Activated T-helper 1 cell treated with anti-CD3 and anti-CD28 coated beads, Interleukin-12 subunit alpha, Interleukin-12 subunit beta, Interleukin-2, Interleukin-4 antibody, amounts not matched to agents 30 ng/mL and 10 ng/mL and 1 ng/mL, durations not matched to agents 14 hours and 24 hours and 36 hours (primary cell): ENCODE results near the gene ALCAM. TPM values are rescaled to one million over a fixed set of nuclear protein-coding genes. Genes with fewer than 3 reads are reported as not detected.

Experiments
- DNase-seq: peaks from one replicate; pipeline ENCODE4 v3.0.0; 2021; ENCODE audit warnings: low spot score
- H3K27ac Mint-ChIP-seq: one replicate; pipeline ENCODE4 v1.8.0; 2021; ENCODE audit warnings: mild to moderate bottlenecking, mixed read lengths
- H3K27me3 Mint-ChIP-seq: one replicate; pipeline ENCODE4 v1.8.0; 2022; ENCODE audit warnings: mild to moderate bottlenecking, moderate library complexity, mixed read lengths; ENCODE audit not compliant: insufficient read depth
- H3K36me3 Mint-ChIP-seq: one replicate; pipeline ENCODE4 v1.8.0; 2021; ENCODE audit warnings: low read depth, mixed read lengths
- H3K4me1 Mint-ChIP-seq: one replicate; pipeline ENCODE4 v1.8.0; 2021; ENCODE audit warnings: low read depth, mixed read lengths
- H3K4me3 Mint-ChIP-seq: one replicate; pipeline ENCODE4 v1.8.0; 2021; ENCODE audit warnings: mild to moderate bottlenecking, moderate library complexity, mixed read lengths
- H3K9me3 Mint-ChIP-seq: one replicate; pipeline ENCODE4 v1.8.0; 2021; ENCODE audit warnings: mixed read lengths
- intact Hi-C: fragments of 100-400 bp; cut with micrococcal nuclease; formaldehyde crosslinking; loops from one replicate; pipeline ENCODE4 v1.15.1; 2024
- total RNA-seq: library from RNA; stranded (reverse); gene quantifications from 2 replicates; pipeline ENCODE4 v1.2.3, GENCODE V29; 2022

ALCAM gene
- total RNA-seq, 1 donor from 2014 or later: 24.9 TPM

GRCh38 chr3:105463620-105464019 lies 96.9 kb downstream of the ALCAM start:
- H3K27ac Mint-ChIP-seq: no peak overlapping the region
- no peaks in the 10 kb centered on the region for H3K27me3 Mint-ChIP-seq
- no peaks in the 10 kb centered on the region for H3K36me3 Mint-ChIP-seq
- intact Hi-C loops: no loop called here
- DNase-seq: no peak
- H3K9me3 Mint-ChIP-seq: no peaks in the 10 kb centered on the region
- no peaks in the 10 kb centered on the region for H3K4me1 Mint-ChIP-seq
- no peak overlapping the region for H3K4me3 Mint-ChIP-seq

- DNase-seq: no peak
These were observed 98.6 kb downstream of the ALCAM start for GRCh38 chr3:105465251-105465853.

GRCh38 chr3:105466072-105466471 lies 99.4 kb downstream of the ALCAM start:
- intact Hi-C loops: no loop called here
- Mint-ChIP-seq H3K4me1 (no peaks in the 10 kb centered on the region), H3K4me3 (no peak overlapping the region), H3K36me3 (no peaks in the 10 kb centered on the region), H3K27ac (no peak overlapping the region), H3K9me3 (no peaks in the 10 kb centered on the region), H3K27me3 (no peaks in the 10 kb centered on the region)
- DNase-seq: no peak

More at GRCh38 chr3:105465251-105465853, 98.6 kb downstream of the ALCAM start:
- Mint-ChIP-seq H3K9me3 (no peaks in the 10 kb centered on the region), H3K27me3 (no peaks in the 10 kb centered on the region), H3K27ac (no peak overlapping the region), H3K4me1 (no peaks in the 10 kb centered on the region), H3K4me3 (no peak overlapping the region), H3K36me3 (no peaks in the 10 kb centered on the region)
- intact Hi-C loops: no loop called here

- Mint-ChIP-seq H3K27me3 (no peaks in the 10 kb centered on the region), H3K4me1 (no peaks in the 10 kb centered on the region), H3K4me3 (no peak overlapping the region), H3K9me3 (no peaks in the 10 kb centered on the region), H3K27ac (no peak overlapping the region), H3K36me3 (no peaks in the 10 kb centered on the region)
- no peak for DNase-seq
- intact Hi-C loops: no loop called here
These were observed 100.0 kb downstream of the ALCAM start for GRCh38 chr3:105466495-105467404.

GRCh38 chr3:105470851-105471250 lies 104.1 kb downstream of the ALCAM start:
- H3K4me1 Mint-ChIP-seq: no peaks in the 10 kb centered on the region
- no peaks in the 10 kb centered on the region for H3K36me3 Mint-ChIP-seq
- no peaks in the 10 kb centered on the region for H3K27me3 Mint-ChIP-seq
- H3K9me3 Mint-ChIP-seq: no peaks in the 10 kb centered on the region
- H3K27ac Mint-ChIP-seq: no peak overlapping the region
- H3K4me3 Mint-ChIP-seq: no peak overlapping the region
- intact Hi-C loops: no loop called here
- no peak for DNase-seq

GRCh38 chr3:105473521-105474223 lies 107.0 kb downstream of the ALCAM start:
- peaks cover 7% of the 10 kb centered on the region for H3K9me3 Mint-ChIP-seq
- H3K27ac Mint-ChIP-seq: no peak overlapping the region
- H3K4me1 Mint-ChIP-seq: no peaks in the 10 kb centered on the region
- no peak for DNase-seq
- no peaks in the 10 kb centered on the region for H3K27me3 Mint-ChIP-seq
- H3K4me3 Mint-ChIP-seq: no peak overlapping the region
- peaks cover 3% of the 10 kb centered on the region for H3K36me3 Mint-ChIP-seq
- intact Hi-C loops: no loop called here

GRCh38 chr3:105480768-105481167 lies 114.1 kb downstream of the ALCAM start:
- intact Hi-C loops: no loop called here
- Mint-ChIP-seq H3K4me1 (no peaks in the 10 kb centered on the region), H3K9me3 (peaks cover 7% of the 10 kb centered on the region)

GRCh38 chr3:105483476-105483875 lies 116.8 kb downstream of the ALCAM start:
- intact Hi-C loops: no loop called here
- Mint-ChIP-seq H3K36me3 (no peaks in the 10 kb centered on the region), H3K4me3 (no peak overlapping the region), H3K27ac (no peak overlapping the region), H3K27me3 (peaks cover 2% of the 10 kb centered on the region), H3K9me3 (peaks cover 6% of the 10 kb centered on the region), H3K4me1 (no peaks in the 10 kb centered on the region)
- DNase-seq: no peak

More at GRCh38 chr3:105480768-105481167, 114.1 kb downstream of the ALCAM start:
- H3K27me3 Mint-ChIP-seq: peaks cover 2% of the 10 kb centered on the region
- H3K4me3 Mint-ChIP-seq: no peak overlapping the region
- H3K36me3 Mint-ChIP-seq: peaks cover 3% of the 10 kb centered on the region
- DNase-seq: no peak
- no peak overlapping the region for H3K27ac Mint-ChIP-seq

GRCh38 chr3:105490045-105490444 lies 123.3 kb downstream of the ALCAM start:
- Mint-ChIP-seq H3K27ac (no peak overlapping the region), H3K27me3 (no peaks in the 10 kb centered on the region), H3K9me3 (peaks cover 23% of the 10 kb centered on the region), H3K4me3 (no peak overlapping the region), H3K36me3 (peaks cover 4% of the 10 kb centered on the region), H3K4me1 (no peaks in the 10 kb centered on the region)
- intact Hi-C loops: no loop called here
- DNase-seq: no peak

GRCh38 chr3:105493305-105493892 lies 126.7 kb downstream of the ALCAM start:
- peaks cover 4% of the 10 kb centered on the region for H3K36me3 Mint-ChIP-seq
- no peaks in the 10 kb centered on the region for H3K27me3 Mint-ChIP-seq
- peaks cover 17% of the 10 kb centered on the region for H3K9me3 Mint-ChIP-seq
- H3K27ac Mint-ChIP-seq: no peak overlapping the region
- H3K4me1 Mint-ChIP-seq: no peaks in the 10 kb centered on the region
- DNase-seq: no peak
- intact Hi-C loops: no loop called here
- H3K4me3 Mint-ChIP-seq: no peak overlapping the region

- Mint-ChIP-seq H3K27ac (no peak overlapping the region), H3K27me3 (no peaks in the 10 kb centered on the region), H3K36me3 (peaks cover 4% of the 10 kb centered on the region), H3K9me3 (peaks cover 14% of the 10 kb centered on the region), H3K4me1 (no peaks in the 10 kb centered on the region), H3K4me3 (no peak overlapping the region)
- no peak for DNase-seq
- intact Hi-C loops: no loop called here
These were observed 128.3 kb downstream of the ALCAM start for GRCh38 chr3:105495021-105495420.

- intact Hi-C loops: no loop called here
- DNase-seq: no peak
- Mint-ChIP-seq H3K27me3 (no peaks in the 10 kb centered on the region), H3K4me1 (no peaks in the 10 kb centered on the region), H3K9me3 (peaks cover 6% of the 10 kb centered on the region), H3K4me3 (no peak overlapping the region), H3K27ac (no peak overlapping the region), H3K36me3 (peaks cover 3% of the 10 kb centered on the region)
These were observed 129.6 kb downstream of the ALCAM start for GRCh38 chr3:105496343-105496742.
